HCT116 (cell line): ENCODE results near the gene PNP. TPM values are rescaled to one million over a fixed set of nuclear protein-coding genes. Genes with fewer than 3 reads are reported as not detected.
A peak's percentile ranks its signal among the peaks of the same experiment; 100 is the strongest.

Experiments used
- ATAC-seq: fragments of 200-7000 bp; cut with Tn5 transposase; 2 replicates; pipeline ENCODE4 v1.9.1; 2020; ENCODE audit warnings: mild to moderate bottlenecking, moderate library complexity
- BruUV-seq: library from RNA; stranded (reverse); fragments of 400-500 nt; replicated peaks from 2 replicates; lab custom pipeline; 2021; lab: Mats Ljungman, UMichigan
- CTCF ChIA-PET: fragments of 300-600 bp; sonication (Branson Sonifier 250); formaldehyde crosslinking; loops from one replicate; lab custom pipeline; 2021; ENCODE audit warnings: antibody characterized with exemption; lab: Charles Lee
- POLR2A ChIA-PET: fragments of 300-600, 350-600 bp; sonication (Branson Sonifier 250); formaldehyde crosslinking; loops from one replicate; lab custom pipeline; 2021; ENCODE audit warnings: antibody characterized with exemption; lab: Charles Lee
- RAD21 ChIA-PET, 2 experiments: fragments of 300-600 bp; sonication (Branson Sonifier 250); formaldehyde crosslinking; loops; one replicate each; lab custom pipeline; 2023; ENCODE audit warnings: low total read pairs in 2 of 2; ENCODE audit not compliant: uncharacterized antibody in 2 of 2, unreplicated experiment in 2 of 2, low non-redundant PET in 1 of 2; lab: Charles Lee
- DNase-seq: peaks from one replicate; pipeline ENCODE4 v3.0.0-alpha.2; 2010; ENCODE audit warnings: low read depth, low spot score
- H2AFZ ChIP-seq: fragments of 200-600 bp; shearing (Covaris generic), sonication (generic); 2 replicates; pipeline ENCODE4 v1.6.1; 2017; ENCODE audit warnings: low read depth, mixed run types, mixed read lengths, antibody characterized with exemption, low read length; ENCODE audit not compliant: poor library complexity, severe bottlenecking
- H3K27ac ChIP-seq: 2 replicates; pipeline ENCODE4 v1.5.1; 2012; ENCODE audit warnings: low read depth, low read length
- H3K27me3 ChIP-seq: fragments of 200-600 bp; sonication (generic); 2 replicates; pipeline ENCODE4 v1.6.1; 2016; ENCODE audit warnings: mixed run types, low read length, mixed read lengths; ENCODE audit not compliant: insufficient read depth
- H3K36me3 ChIP-seq, 2 experiments: fragments of 200-500 bp in 1 of 2; fragments of 200-600 bp in 1 of 2; sonication (Bioruptor generic) in 1 of 2; sonication (generic) in 1 of 2; 2 replicates each; pipeline versions ENCODE4 v1.5.1 to v1.6.1; 2014 to 2016; ENCODE audit warnings: low read length in 2 of 2, inconsistent platforms in 1 of 2, mixed read lengths in 1 of 2, mixed run types in 1 of 2; ENCODE audit not compliant: insufficient read depth in 2 of 2, control insufficient read depth in 1 of 2
- H3K4me1 ChIP-seq, 2 experiments: fragments of 200-600 bp in 1 of 2; sonication (generic) in 1 of 2; 2 replicates each; pipeline versions ENCODE4 v1.5.1 to v1.6.1; 2012 to 2017; ENCODE audit warnings: low read length in 2 of 2, inconsistent platforms in 1 of 2, mild to moderate bottlenecking in 1 of 2, mixed read lengths in 1 of 2, mixed run types in 1 of 2, moderate library complexity in 1 of 2; ENCODE audit not compliant: insufficient read depth in 2 of 2, control insufficient read depth in 1 of 2
- H3K4me2 ChIP-seq: fragments of 200-600 bp; sonication (generic); 2 replicates; pipeline ENCODE4 v1.6.1; 2017; ENCODE audit warnings: mixed run types, low read length, mixed read lengths
- H3K4me3 ChIP-seq, 2 experiments: fragments of 200-600 bp in 1 of 2; sonication (generic) in 1 of 2; replicated peaks in 1 of 2; 2 replicates each; pipeline ENCODE4 v1.5.1; 2011 to 2016; ENCODE audit warnings: low read length in 2 of 2, control low read depth in 1 of 2, low read depth in 1 of 2, mild to moderate bottlenecking in 1 of 2, mixed read lengths in 1 of 2, mixed run types in 1 of 2
- H3K79me2 ChIP-seq: fragments of 200-600 bp; sonication (generic); 2 replicates; pipeline ENCODE4 v1.6.1; 2017; ENCODE audit warnings: mild to moderate bottlenecking, mixed run types, low read length, moderate library complexity, mixed read lengths; ENCODE audit not compliant: insufficient read depth
- H3K9ac ChIP-seq: fragments of 200-600 bp; sonication (generic); 2 replicates; pipeline ENCODE4 v1.6.1; 2016; ENCODE audit warnings: low read length, mixed read lengths
- H3K9me2 ChIP-seq: fragments of 200-600 bp; sonication (generic), shearing (Covaris generic); 2 replicates; pipeline ENCODE4 v1.6.1; 2017; ENCODE audit warnings: mixed run types, mild to moderate bottlenecking, moderate library complexity; ENCODE audit not compliant: insufficient read depth
- H3K9me3 ChIP-seq, 2 experiments: fragments of 200-500 bp in 1 of 2; fragments of 200-600 bp in 1 of 2; sonication (Bioruptor generic) in 1 of 2; sonication (generic) in 1 of 2; 2 replicates each; pipeline ENCODE4 v1.6.1; 2014 to 2017; ENCODE audit warnings: low read length in 2 of 2, mixed read lengths in 2 of 2, inconsistent platforms in 1 of 2, low read depth in 1 of 2, mild to moderate bottlenecking in 1 of 2, mixed run types in 1 of 2, moderate library complexity in 1 of 2; ENCODE audit not compliant: control insufficient read depth in 1 of 2, insufficient read depth in 1 of 2
- H4K20me1 ChIP-seq: fragments of 200-600 bp; sonication (generic), shearing (Covaris generic); 2 replicates; pipeline ENCODE4 v1.6.1; 2017; ENCODE audit warnings: mixed run types, mild to moderate bottlenecking, moderate library complexity; ENCODE audit not compliant: insufficient read depth
- ATF3 ChIP-seq: IDR thresholded peaks from 2 replicates; pipeline ENCODE4 v1.6.1; 2012
- CEBPB ChIP-seq: IDR thresholded peaks from 2 replicates; pipeline ENCODE4 v1.6.1; 2012; ENCODE audit warnings: low read depth
- ELF1 ChIP-seq: IDR thresholded peaks from 2 replicates; pipeline ENCODE4 v1.6.1; 2012; ENCODE audit warnings: low read depth, borderline replicate concordance
- MAX ChIP-seq: IDR thresholded peaks from 2 replicates; pipeline ENCODE4 v1.6.1; 2012
- POLR2AphosphoS5 ChIP-seq: IDR thresholded peaks from 2 replicates; pipeline ENCODE4 v1.6.1; 2011; ENCODE audit warnings: mild to moderate bottlenecking, low read depth, low read length, moderate library complexity
- RAD21 ChIP-seq: IDR thresholded peaks from 2 replicates; pipeline ENCODE4 v1.6.1; 2012; ENCODE audit warnings: low read depth, mild to moderate bottlenecking
- SRF ChIP-seq: IDR thresholded peaks from 2 replicates; pipeline ENCODE4 v1.6.1; 2012; ENCODE audit warnings: low read depth
- TCF7L2 ChIP-seq: IDR thresholded peaks from 2 replicates; pipeline ENCODE4 v1.7.0; 2011; ENCODE audit warnings: borderline replicate concordance, inconsistent platforms; ENCODE audit not compliant: insufficient read depth, insufficient read length; ENCODE audit errors: extremely low read depth
- YY1 ChIP-seq: IDR thresholded peaks from 2 replicates; pipeline ENCODE4 v1.6.1; 2011; ENCODE audit warnings: low read length, low read depth, moderate library complexity, mild to moderate bottlenecking; ENCODE audit not compliant: insufficient replicate concordance; ENCODE audit errors: extremely low read depth
- ZFX ChIP-seq: fragments of 450-650 bp; IDR thresholded peaks from 2 replicates; pipeline ENCODE4 v1.6.1; 2017
- intact Hi-C: fragments of 100-400 bp; cut with micrococcal nuclease; formaldehyde crosslinking; loops from 2 replicates; pipeline ENCODE4 v1.10.0; 2022
- total RNA-seq: library from RNA; stranded (reverse); gene quantifications from one replicate; pipeline ENCODE4 v1.2.1, GENCODE V29; 2021; ENCODE audit not compliant: unreplicated experiment

Gene PNP
- total RNA-seq, 1 experiment from 2014 or later: 63.0 TPM

- CTCF ChIA-PET: no interaction called here
- Histone ChIP-seq H3K9ac (peak overlapping the region; percentile 97), H3K79me2 (peaks cover 45% of the 10 kb centered on the region), H3K36me3 (peaks cover 7 to 20% of the 10 kb centered on the region in 2 experiments), H3K4me1 (peaks cover 10 to 15% of the 10 kb centered on the region in 2 experiments; a peak in 3 of 4 replicates), H3K4me2 (peak overlapping the region; percentile 93), H3K9me2 (no peaks in the 10 kb centered on the region), H4K20me1 (no peaks in the 10 kb centered on the region), H2AFZ (peak overlapping the region; percentile 96), H3K27ac (peak overlapping the region; percentile 86), H3K27me3 (no peaks in the 10 kb centered on the region), H3K9me3 (no peaks in the 10 kb centered on the region), H3K4me3 (peak overlapping the region; percentile 80 to 96)
- POLR2A ChIA-PET: interaction anchor here (1.1 to 2.4 kb wide), 7 partner anchors 13 to 179 kb away, joined by 3 to 18 read pairs (median 6); partner anchors contain the start of genes APEX1 and TEP1
- intact Hi-C loops: loop anchor here (5.0 kb wide), 2 partner anchors 138 to 213 kb away; partner anchors contain the start of gene RNASE4
- no peak for TF ChIP-seq SRF
- TF ChIP-seq ATF3: no peak
- no peak for TF ChIP-seq ZFX
- TF ChIP-seq ELF1: no peak
- RAD21 ChIA-PET: no interaction called here
- DNase-seq (no peak), ATAC-seq (peak; percentile 6)
- BruUV-seq: no TSS peak
Observed at GRCh38 chr14:20468764-20469241, 403 bp upstream of the PNP start.

GRCh38 chr14:20469890-20470602 lies 840 bp downstream of the PNP start:
- Histone ChIP-seq H3K4me3 (peak overlapping the region; percentile 80 to 96), H3K9ac (peak overlapping the region; percentile 97), H3K79me2 (peaks cover 55% of the 10 kb centered on the region), H2AFZ (no peak overlapping the region), H3K4me2 (peak overlapping the region; percentile 93), H3K4me1 (peaks cover 10 to 15% of the 10 kb centered on the region in 2 experiments; a peak in 3 of 4 replicates), H4K20me1 (no peaks in the 10 kb centered on the region), H3K9me2 (no peaks in the 10 kb centered on the region), H3K27me3 (no peaks in the 10 kb centered on the region), H3K36me3 (peaks cover 17 to 32% of the 10 kb centered on the region in 2 experiments), H3K9me3 (no peaks in the 10 kb centered on the region), H3K27ac (peak overlapping the region; percentile 86)
- no TSS peak for BruUV-seq
- ChIA-PET POLR2A (interaction anchor here (0.7 to 2.4 kb wide), 18 partner anchors 9 to 210 kb away, joined by 3 to 18 read pairs (median 5); partner anchors contain the start of genes APEX1, PARP2, PIP4P1 and TEP1), RAD21 (interaction anchor here in 1 of 2 experiments (0.8 kb wide), 1 partner anchor 54 kb away, joined by 3 read pairs; no protein-coding TSS in a partner anchor), CTCF (interaction anchor here (0.8 kb wide), 1 partner anchor 54 kb away, joined by 3 read pairs; no protein-coding TSS in a partner anchor)
- peak; percentile 57 for ATAC-seq
- peak; percentile 45 for DNase-seq
- intact Hi-C loops: loop anchor here (5.0 kb wide), 3 partner anchors 137 to 212 kb away; partner anchors contain the start of gene RNASE4
- TF ChIP-seq CEBPB: peak; percentile 90
- no peak for TF ChIP-seq YY1
- TF ChIP-seq MAX: peak; percentile 45
- TF ChIP-seq TCF7L2: no peak
- TF ChIP-seq POLR2AphosphoS5: peak; percentile 27; the same call in 1 of the 2 replicates
- TF ChIP-seq RAD21: 0 out of 2 replicates have a peak, but pooled peaks have one; percentile 2
